Measurements from ENCODE around the gene GRM4. TPM values are rescaled to one million over a fixed set of nuclear protein-coding genes. Genes with fewer than 3 reads are reported as not detected.

GRM4 gene
- total RNA-seq, 1 donor from 2014 or later = not detected

- DNase-seq (ENCODE audit: missing footprints) (no peak), ATAC-seq (no peak)
- intact Hi-C loops (cut with DNase I) = no loop called here
Measured at GRCh38 chr6:34161857-34162515, 16.1 kb upstream of the GRM4 start.

DNA sequence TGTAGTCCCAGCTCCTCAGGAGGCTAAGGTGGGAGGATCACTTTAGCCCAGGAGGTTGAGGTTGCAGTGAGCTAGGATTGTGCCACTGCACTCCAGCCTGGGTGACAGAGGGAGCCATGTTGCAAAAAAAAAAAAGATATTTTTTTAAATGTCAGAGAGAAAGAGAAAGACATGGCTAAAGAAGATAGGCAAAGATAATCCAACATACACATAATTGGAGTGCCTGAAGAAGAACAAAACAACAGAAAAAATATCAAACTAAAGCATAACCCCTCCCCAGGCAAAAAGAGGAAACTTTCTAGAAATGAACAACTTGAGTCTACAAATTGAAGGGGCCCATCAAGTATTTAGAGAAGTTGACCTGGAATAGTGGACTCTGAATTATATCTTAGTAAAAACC is 14.0 kb upstream of the GRM4 start:
- intact Hi-C loops (cut with DNase I) = no loop called here
- DNase-seq (ENCODE audit: missing footprints) (no peak), ATAC-seq (no peak)

GRCh38 chr6:34158876-34159275 is 13.0 kb upstream of the GRM4 start:
- DNase-seq (ENCODE audit: missing footprints) (no peak), ATAC-seq (no peak)
- intact Hi-C loops (cut with DNase I) = no loop called here

DNA sequence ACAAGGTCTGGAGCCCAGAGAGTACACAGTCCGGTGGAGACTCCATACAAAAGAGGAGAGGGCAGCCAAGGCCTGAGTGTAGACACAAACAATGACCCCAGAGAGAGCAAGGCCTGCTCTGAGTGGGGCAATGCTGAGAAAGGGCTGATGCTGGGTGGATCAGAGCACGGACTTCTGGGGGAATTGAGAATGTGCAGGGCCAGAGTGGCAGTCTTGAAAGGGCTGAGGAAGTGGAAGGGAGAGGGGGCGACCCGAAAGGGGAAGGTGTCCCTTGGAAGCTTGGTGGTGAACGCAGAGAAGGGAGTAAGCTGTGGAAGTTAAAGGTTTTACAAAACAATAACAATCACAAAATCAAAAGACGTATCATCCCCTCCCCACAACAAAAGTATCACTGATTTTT is 12.0 kb upstream of the GRM4 start:
- ATAC-seq = no peak
- intact Hi-C loops (cut with DNase I) = loop anchor here (2.0 kb wide), 1 partner anchor 103 kb away; no protein-coding TSS in a partner anchor

DNA sequence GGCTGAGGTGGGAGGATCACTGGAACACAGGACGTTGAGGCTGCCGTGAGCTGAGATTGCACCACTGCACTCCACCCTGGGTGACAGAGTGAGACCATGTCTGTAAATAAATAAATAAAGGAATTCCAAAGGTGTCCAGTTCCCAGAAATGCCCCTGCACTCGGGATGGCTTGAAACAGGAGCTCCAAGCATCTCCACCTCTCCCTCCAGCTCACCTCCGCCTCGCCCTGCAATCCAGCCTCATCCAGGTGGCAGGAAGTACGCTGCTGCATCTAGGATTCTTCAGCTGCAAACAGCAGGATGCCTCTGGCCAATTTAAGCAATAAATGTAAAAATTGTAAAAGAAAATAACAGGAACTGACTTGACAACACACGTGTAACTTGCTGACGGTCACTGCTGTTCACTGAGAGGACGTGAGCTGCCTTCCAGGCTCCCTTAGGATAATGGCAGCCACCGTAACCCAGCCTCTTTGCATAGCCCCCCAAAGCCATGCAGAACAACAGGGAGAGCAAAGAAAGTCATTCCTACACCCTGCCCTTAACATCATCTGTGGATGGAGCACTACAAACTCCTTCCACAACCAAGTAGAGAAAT is 11.4 kb upstream of the GRM4 start:
- intact Hi-C loops (cut with DNase I) = loop anchor here (2.0 kb wide), 1 partner anchor 103 kb away; no protein-coding TSS in a partner anchor
- DNase-seq (ENCODE audit: missing footprints) (no peak), ATAC-seq (no peak)

More for the DNA sequence above, 12.0 kb upstream of the GRM4 start:
- DNase-seq (ENCODE audit: missing footprints) = no peak

DNA sequence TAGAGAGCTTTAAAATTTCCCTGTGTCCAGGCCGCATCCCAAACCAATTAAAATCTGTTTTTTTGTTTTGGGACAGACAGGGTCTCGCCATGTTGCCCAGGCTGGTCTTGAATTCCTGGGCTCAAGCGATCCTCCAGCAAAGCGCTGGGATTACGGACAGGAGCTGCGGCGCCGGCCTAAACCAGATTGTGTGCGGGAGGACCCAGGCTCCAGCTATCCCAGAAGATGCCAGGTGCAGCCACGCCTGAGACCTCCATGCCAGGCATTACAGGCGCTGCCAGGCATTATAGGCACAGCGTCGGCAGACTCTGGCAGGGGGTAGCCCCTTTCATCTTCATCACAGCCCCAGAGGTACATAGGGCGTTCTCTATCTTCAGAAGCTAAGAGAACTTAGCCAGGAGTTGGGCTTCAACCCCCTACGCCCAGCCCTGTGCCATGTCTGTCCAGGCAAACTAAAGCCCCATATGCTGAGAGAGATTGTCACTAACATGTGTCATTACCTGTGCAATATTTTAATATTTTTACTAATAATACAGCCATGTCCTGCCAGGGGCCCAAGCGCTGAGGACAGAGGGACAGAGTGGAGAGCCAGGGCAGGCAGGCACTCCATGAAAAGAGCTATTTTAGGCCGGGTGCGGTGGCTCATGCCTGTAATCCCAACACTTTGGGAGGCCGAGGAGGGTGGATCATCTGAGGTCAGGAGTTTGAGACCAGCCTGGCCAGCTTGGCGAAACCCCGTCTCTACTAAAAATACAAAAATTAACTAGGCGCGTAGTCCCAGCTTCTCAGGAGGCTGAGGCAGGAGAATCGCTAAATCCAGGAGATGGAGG is 9.8 kb upstream of the GRM4 start:
- DNase-seq (ENCODE audit: missing footprints) (no peak), ATAC-seq (no peak)
- intact Hi-C loops (cut with DNase I) = loop anchor here (2.0 kb wide), 1 partner anchor 101 kb away; no protein-coding TSS in a partner anchor

GRCh38 chr6:34154668-34155447 is 9.0 kb upstream of the GRM4 start:
- ATAC-seq (peak; percentile 63), DNase-seq (ENCODE audit: missing footprints) (no peak)
- intact Hi-C loops (cut with DNase I) = loop anchor here (1.0 to 5.0 kb wide), 2 partner anchors 383 to 568 kb away; no protein-coding TSS in a partner anchor

GRCh38 chr6:34152806-34153520 is 7.1 kb upstream of the GRM4 start:
- intact Hi-C loops (cut with DNase I) = loop anchor here (5.0 kb wide), 1 partner anchor 566 kb away; no protein-coding TSS in a partner anchor
- ATAC-seq (no peak), DNase-seq (ENCODE audit: missing footprints) (no peak)

DNA sequence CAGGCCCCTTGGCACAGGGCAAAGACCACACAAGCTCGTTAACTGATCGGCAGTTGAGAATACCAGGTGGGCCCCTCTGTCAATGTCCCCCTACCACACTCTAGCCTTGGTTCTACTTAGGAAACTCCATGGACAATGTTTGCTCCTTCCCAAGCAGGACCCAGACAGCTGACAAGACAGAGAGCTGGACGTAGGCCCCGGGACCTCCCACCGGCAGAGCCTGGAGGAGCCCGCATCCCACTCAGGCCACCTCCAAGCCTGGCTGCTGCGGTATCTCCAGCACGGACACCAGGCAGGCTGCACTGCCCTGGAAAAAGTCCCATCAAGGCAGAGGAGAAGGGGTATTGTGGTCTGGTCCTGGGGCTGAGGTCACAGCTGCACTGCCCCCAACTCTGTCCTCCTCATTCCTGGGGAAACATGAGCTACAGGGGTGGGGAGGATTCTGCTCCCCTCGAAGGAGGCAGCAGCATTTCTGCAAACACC is 6.2 kb upstream of the GRM4 start:
- no peak for ATAC-seq
- DNase-seq (ENCODE audit: missing footprints) = no peak
- intact Hi-C loops (cut with DNase I) = loop anchor here (5.0 kb wide), 1 partner anchor 565 kb away; no protein-coding TSS in a partner anchor

- DNase-seq (ENCODE audit: missing footprints) (no peak), ATAC-seq (no peak)
- intact Hi-C loops (cut with DNase I) = loop anchor here (5.0 kb wide), 1 partner anchor 564 kb away; no protein-coding TSS in a partner anchor
Measured at GRCh38 chr6:34151321-34152041, 5.6 kb upstream of the GRM4 start.

DNA sequence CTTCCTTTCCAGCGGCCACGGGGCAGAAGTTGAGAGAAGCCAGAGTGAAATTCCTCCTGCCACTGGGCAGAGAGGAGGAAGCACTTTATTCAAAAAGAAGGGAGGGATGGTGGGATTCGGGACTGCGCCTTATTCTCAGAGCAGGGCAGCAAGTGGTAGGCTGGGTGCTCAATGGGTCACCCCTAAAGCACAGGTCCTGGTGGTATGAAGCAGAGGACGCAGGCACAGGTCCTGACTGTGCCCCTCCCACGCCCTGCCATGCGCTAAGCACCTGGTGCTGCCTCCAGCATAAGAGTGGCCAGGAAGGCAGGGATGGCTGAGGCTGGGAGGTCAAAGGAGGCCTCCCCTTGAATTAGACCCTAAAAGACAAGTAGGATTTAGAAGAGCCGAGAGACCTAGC is 4.9 kb upstream of the GRM4 start:
- ATAC-seq (no peak), DNase-seq (ENCODE audit: missing footprints) (no peak)
- intact Hi-C loops (cut with DNase I) = loop anchor here (5.0 kb wide), 1 partner anchor 563 kb away; no protein-coding TSS in a partner anchor

- no peak for DNase-seq (ENCODE audit: missing footprints)
- intact Hi-C loops (cut with DNase I) = loop anchor here (5.0 to 10.0 kb wide), 2 partner anchors 265 to 563 kb away; no protein-coding TSS in a partner anchor
Measured at GRCh38 chr6:34149831-34150400, 4.0 kb upstream of the GRM4 start.

DNA sequence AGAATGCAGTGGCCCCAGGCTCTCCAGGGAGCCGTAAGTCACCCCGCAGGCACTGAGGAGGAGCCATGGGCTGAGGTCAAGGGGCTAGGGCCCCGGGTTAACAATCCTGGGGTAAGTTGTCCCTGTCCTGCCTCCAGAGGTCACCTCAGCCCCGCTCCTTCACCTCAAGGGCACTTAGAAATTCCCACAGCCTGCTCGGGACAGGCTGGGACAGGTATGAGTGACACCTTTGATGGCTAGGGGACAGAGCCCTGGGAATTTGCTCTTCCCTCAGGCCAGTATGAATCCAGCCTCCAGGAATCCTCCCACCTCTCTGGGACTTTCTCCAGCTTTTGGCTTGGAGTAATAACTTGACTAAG is 3.5 kb upstream of the GRM4 start:
- no peak for ATAC-seq

More at GRCh38 chr6:34149831-34150400, 4.0 kb upstream of the GRM4 start:
- no peak for ATAC-seq

GRCh38 chr6:34148631-34149451 is 3.0 kb upstream of the GRM4 start:
- no peak for DNase-seq (ENCODE audit: missing footprints)
- no peak for ATAC-seq
- intact Hi-C loops (cut with DNase I) = loop anchor here (10.0 kb wide), 1 partner anchor 264 kb away; no protein-coding TSS in a partner anchor

More for the DNA sequence above, 3.5 kb upstream of the GRM4 start:
- intact Hi-C loops (cut with DNase I) = loop anchor here (10.0 kb wide), 1 partner anchor 265 kb away; no protein-coding TSS in a partner anchor
- no peak for DNase-seq (ENCODE audit: missing footprints)

- ATAC-seq (no peak), DNase-seq (ENCODE audit: missing footprints) (no peak)
- intact Hi-C loops (cut with DNase I) = loop anchor here (10.0 kb wide), 1 partner anchor 263 kb away; no protein-coding TSS in a partner anchor
Measured at GRCh38 chr6:34147906-34148630, 2.2 kb upstream of the GRM4 start.

All from Right ventricle myocardium inferior (tissue), 1 donor.